CD4-positive, alpha-beta memory T cell (primary cell): ENCODE data around the gene EMILIN3. TPM values are rescaled to one million over a fixed set of nuclear protein-coding genes. Genes with fewer than 3 reads are reported as not detected.

ENCODE experiments used
- CTCF ChIA-PET: fragments of 350-600 bp; sonication (Branson Sonifier 250); formaldehyde crosslinking; loops from one replicate; lab custom pipeline; 2021; ENCODE audit warnings: inconsistent platforms; ENCODE audit not compliant: partially characterized antibody; lab: Charles Lee
- POLR2A ChIA-PET: fragments of 350-600 bp; sonication (Branson Sonifier 250); formaldehyde crosslinking; loops from one replicate; lab custom pipeline; 2021; ENCODE audit not compliant: partially characterized antibody; lab: Charles Lee
- DNase-seq, 5 donors: peaks; one replicate each; pipeline versions ENCODE4 v3.0.0 to v3.0.0-alpha.2; 2020 to 2022; ENCODE audit warnings: mixed read lengths in 1 of 5
- H3K27ac ChIP-seq: one replicate; pipeline ENCODE4 v1.7.0; 2013; ENCODE audit warnings: low read depth, low read length
- H3K27me3 ChIP-seq: 2 replicates; pipeline ENCODE4 v1.7.0; 2013; ENCODE audit warnings: mild to moderate bottlenecking, low read length, moderate library complexity; ENCODE audit not compliant: insufficient read depth
- H3K36me3 ChIP-seq: 2 replicates; pipeline ENCODE4 v1.7.0; 2013; ENCODE audit warnings: mild to moderate bottlenecking, low read length, moderate library complexity; ENCODE audit not compliant: insufficient read depth
- H3K4me1 ChIP-seq: 2 replicates; pipeline ENCODE4 v1.7.0; 2013; ENCODE audit warnings: mild to moderate bottlenecking, low read length, moderate library complexity; ENCODE audit not compliant: insufficient read depth
- H3K4me3 ChIP-seq, 2 donors: one replicate each; pipeline ENCODE4 v1.7.0; 2013; ENCODE audit warnings: low read length in 2 of 2, mild to moderate bottlenecking in 1 of 2
- H3K9me3 ChIP-seq, 2 donors: one replicate each; pipeline ENCODE4 v1.7.0; 2013; ENCODE audit warnings: low read length in 2 of 2, control low read depth in 1 of 2; ENCODE audit not compliant: control insufficient read depth in 1 of 2
- H3K27ac Mint-ChIP-seq, 7 donors: one replicate each; pipeline ENCODE4 v1.8.0; 2020 to 2021; ENCODE audit warnings: mixed read lengths in 7 of 7, mild to moderate bottlenecking in 6 of 7, inconsistent platforms in 3 of 7, moderate library complexity in 3 of 7
- H3K27me3 Mint-ChIP-seq, 2 donors: one replicate each; pipeline ENCODE4 v1.8.0; 2020 to 2021; ENCODE audit warnings: mixed read lengths in 2 of 2
- H3K36me3 Mint-ChIP-seq, 2 donors: one replicate each; pipeline ENCODE4 v1.8.0; 2020 to 2021; ENCODE audit warnings: mixed read lengths in 2 of 2, inconsistent platforms in 1 of 2, mild to moderate bottlenecking in 1 of 2
- H3K4me1 Mint-ChIP-seq, 4 donors: one replicate each; pipeline ENCODE4 v1.8.0; 2020 to 2021; ENCODE audit warnings: mixed read lengths in 4 of 4, mild to moderate bottlenecking in 1 of 4
- H3K4me3 Mint-ChIP-seq, 8 donors: one replicate each; pipeline ENCODE4 v1.8.0; 2020 to 2021; ENCODE audit warnings: mixed read lengths in 8 of 8, mild to moderate bottlenecking in 7 of 8, moderate library complexity in 6 of 8, inconsistent platforms in 3 of 8
- H3K9me3 Mint-ChIP-seq, 8 donors: one replicate each; pipeline ENCODE4 v1.8.0; 2020 to 2021; ENCODE audit warnings: mixed read lengths in 8 of 8, mild to moderate bottlenecking in 5 of 8, inconsistent platforms in 3 of 8, moderate library complexity in 1 of 8
- intact Hi-C: fragments of 100-400 bp; cut with micrococcal nuclease; formaldehyde crosslinking; loops from one replicate; pipeline ENCODE4 v1.15.1; 2023
- polyA plus RNA-seq, 2 donors: library from polyadenylated mRNA; unstranded; fragments of 300-500 nt; fragmentation: Illumina TruSeq; gene quantifications; one replicate each; pipeline ENCODE4 v1.2.3, GENCODE V29; 2021
- total RNA-seq, 2 experiments: library from RNA; stranded (reverse); gene quantifications; one replicate each; pipeline ENCODE4 v1.2.3, GENCODE V29; 2021

The EMILIN3 gene
- total and polyA plus RNA-seq, 4 experiments from 2014 or later, result not detected

DNA sequence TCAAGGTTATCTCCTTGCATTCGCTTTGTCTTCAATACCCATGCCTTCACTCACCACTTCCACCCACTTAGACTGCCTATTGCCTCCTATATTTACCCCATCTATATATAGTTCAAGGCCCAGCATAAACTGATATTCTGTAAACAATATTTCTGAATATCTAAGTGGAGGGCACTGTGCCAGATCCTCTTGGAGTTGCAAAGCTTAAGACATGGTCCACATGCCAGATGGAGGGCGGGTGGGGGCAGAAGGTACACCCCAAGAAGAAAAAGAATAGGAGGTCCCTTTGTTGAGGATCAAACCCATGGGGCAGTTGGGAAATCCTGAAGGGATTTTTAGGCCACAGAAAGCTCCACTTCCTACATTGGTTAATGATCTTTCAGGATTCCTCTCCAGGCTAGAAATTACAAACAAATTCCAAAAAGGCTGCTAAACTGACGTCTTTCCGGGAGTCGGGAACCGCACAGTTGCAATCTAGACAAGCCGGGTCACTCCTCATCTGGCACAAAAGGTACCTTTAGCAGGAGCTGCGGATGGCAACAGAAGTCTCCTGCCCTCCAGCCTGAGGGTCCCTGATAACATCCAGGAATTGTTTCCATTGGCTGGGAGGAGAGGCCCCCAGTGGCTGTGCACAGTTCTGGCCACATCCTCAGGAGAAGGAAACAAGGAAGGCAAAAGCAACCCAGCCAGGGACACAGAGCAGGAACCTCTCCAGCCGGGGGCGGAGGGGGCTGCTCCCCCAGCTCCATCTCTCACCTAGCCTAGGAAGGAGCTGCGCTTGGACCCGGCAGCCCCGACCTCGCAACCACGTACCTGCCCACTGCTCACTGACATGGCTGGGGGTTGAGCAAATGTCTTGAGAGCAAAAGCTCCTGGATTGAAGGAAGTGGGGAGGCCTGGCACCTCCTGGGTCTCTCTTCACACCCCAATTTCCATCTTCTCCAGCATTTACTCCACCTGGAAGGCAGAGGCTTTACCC is 31.9 kb downstream of the EMILIN3 start:
- POLR2A ChIA-PET, result interaction anchor here (1.2 kb wide), 1 partner anchor 178 kb away, joined by 5 read pairs; no protein-coding TSS in a partner anchor
- no peak overlapping the region for H3K27ac Mint-ChIP-seq
- no peaks in the 10 kb centered on the region for H3K36me3 Mint-ChIP-seq
- peaks cover 3 to 4% of the 10 kb centered on the region in 2 donors for H3K27me3 Mint-ChIP-seq
- no peak overlapping the region for H3K4me3 Mint-ChIP-seq
- Histone ChIP-seq H3K36me3 (no peaks in the 10 kb centered on the region), H3K4me1 (peaks cover 4% of the 10 kb centered on the region), H3K27me3 (no peaks in the 10 kb centered on the region), H3K4me3 (no peak overlapping the region), H3K27ac (no peak overlapping the region), H3K9me3 (no peaks in the 10 kb centered on the region)
- CTCF ChIA-PET, result interaction anchor here (0.8 to 1.2 kb wide), 2 partner anchors 22 to 162 kb away, joined by 3 read pairs; no protein-coding TSS in a partner anchor
- no peak for DNase-seq
- peaks cover 2 to 8% (median 5%) of the 10 kb centered on the region in 4 donors for H3K4me1 Mint-ChIP-seq
- H3K9me3 Mint-ChIP-seq, result no peaks in the 10 kb centered on the region
- intact Hi-C loops, result no loop called here

GRCh38 chr20:41334036-41334435 is 32.6 kb downstream of the EMILIN3 start:
- CTCF ChIA-PET, result interaction anchor here (0.8 to 1.2 kb wide), 2 partner anchors 21 to 161 kb away, joined by 3 read pairs; no protein-coding TSS in a partner anchor
- Histone ChIP-seq H3K36me3 (no peaks in the 10 kb centered on the region), H3K27me3 (no peaks in the 10 kb centered on the region), H3K4me3 (no peak overlapping the region), H3K27ac (no peak overlapping the region), H3K9me3 (no peaks in the 10 kb centered on the region), H3K4me1 (peaks cover 10% of the 10 kb centered on the region)
- Mint-ChIP-seq H3K27ac (no peak overlapping the region), H3K36me3 (no peaks in the 10 kb centered on the region), H3K9me3 (no peaks in the 10 kb centered on the region), H3K4me3 (no peak overlapping the region), H3K27me3 (peaks cover 0 to 3% of the 10 kb centered on the region in 2 donors), H3K4me1 (peaks cover 5 to 14% (median 9%) of the 10 kb centered on the region in 4 donors)
- intact Hi-C loops, result no loop called here
- POLR2A ChIA-PET, result no interaction called here
- no peak for DNase-seq

GRCh38 chr20:41331731-41332130 is 34.9 kb downstream of the EMILIN3 start:
- ChIA-PET POLR2A (no interaction called here), CTCF (no interaction called here)
- no peak overlapping the region for H3K4me3 Mint-ChIP-seq
- Histone ChIP-seq H3K4me1 (peaks cover 10% of the 10 kb centered on the region), H3K4me3 (no peak overlapping the region), H3K36me3 (no peaks in the 10 kb centered on the region), H3K27ac (no peak overlapping the region), H3K27me3 (no peaks in the 10 kb centered on the region), H3K9me3 (no peaks in the 10 kb centered on the region)
- H3K27ac Mint-ChIP-seq, result no peak overlapping the region
- no peaks in the 10 kb centered on the region for H3K9me3 Mint-ChIP-seq
- H3K36me3 Mint-ChIP-seq, result no peaks in the 10 kb centered on the region
- peaks cover 0 to 3% of the 10 kb centered on the region in 2 donors for H3K27me3 Mint-ChIP-seq
- intact Hi-C loops, result no loop called here
- no peak for DNase-seq
- peaks cover 7 to 16% (median 9%) of the 10 kb centered on the region in 4 donors for H3K4me1 Mint-ChIP-seq

GRCh38 chr20:41330941-41331340 is 35.7 kb downstream of the EMILIN3 start:
- CTCF ChIA-PET, result interaction anchor here (0.6 kb wide), 1 partner anchor 21 kb away, joined by 3 read pairs; no protein-coding TSS in a partner anchor
- Histone ChIP-seq H3K27ac (no peak overlapping the region), H3K9me3 (no peaks in the 10 kb centered on the region), H3K27me3 (no peaks in the 10 kb centered on the region), H3K4me3 (no peak overlapping the region), H3K36me3 (no peaks in the 10 kb centered on the region), H3K4me1 (peaks cover 10% of the 10 kb centered on the region)
- POLR2A ChIA-PET, result no interaction called here
- Mint-ChIP-seq H3K4me1 (peaks cover 7 to 16% (median 9%) of the 10 kb centered on the region in 4 donors), H3K27me3 (peaks cover 0 to 3% of the 10 kb centered on the region in 2 donors), H3K4me3 (peak overlapping the region in 1 of 8 donors; percentile 39), H3K36me3 (no peaks in the 10 kb centered on the region), H3K27ac (no peak overlapping the region), H3K9me3 (no peaks in the 10 kb centered on the region)
- intact Hi-C loops, result no loop called here
- no peak for DNase-seq

GRCh38 chr20:41330343-41330720 is 36.3 kb downstream of the EMILIN3 start:
- Histone ChIP-seq H3K27me3 (no peaks in the 10 kb centered on the region), H3K27ac (no peak overlapping the region), H3K4me1 (peaks cover 10% of the 10 kb centered on the region), H3K4me3 (no peak overlapping the region), H3K9me3 (no peaks in the 10 kb centered on the region), H3K36me3 (no peaks in the 10 kb centered on the region)
- H3K36me3 Mint-ChIP-seq, result no peaks in the 10 kb centered on the region
- H3K4me1 Mint-ChIP-seq, result peaks cover 7 to 16% (median 9%) of the 10 kb centered on the region in 4 donors
- H3K27ac Mint-ChIP-seq, result no peak overlapping the region
- no peak overlapping the region for H3K4me3 Mint-ChIP-seq
- CTCF ChIA-PET, result interaction anchor here (0.7 to 1.4 kb wide), 4 partner anchors 9 to 195 kb away, joined by 3 to 12 read pairs (median 5); no protein-coding TSS in a partner anchor
- H3K27me3 Mint-ChIP-seq, result peaks cover 0 to 3% of the 10 kb centered on the region in 2 donors
- POLR2A ChIA-PET, result interaction anchor here (0.8 kb wide), 1 partner anchor 14 kb away, joined by 3 read pairs; no protein-coding TSS in a partner anchor
- intact Hi-C loops, result no loop called here
- no peaks in the 10 kb centered on the region for H3K9me3 Mint-ChIP-seq
- DNase-seq, result no peak

- Histone ChIP-seq H3K4me1 (peaks cover 10% of the 10 kb centered on the region), H3K27ac (no peak overlapping the region), H3K27me3 (no peaks in the 10 kb centered on the region), H3K36me3 (no peaks in the 10 kb centered on the region), H3K4me3 (no peak overlapping the region), H3K9me3 (no peaks in the 10 kb centered on the region)
- Mint-ChIP-seq H3K4me1 (peaks cover 7 to 16% (median 9%) of the 10 kb centered on the region in 4 donors), H3K4me3 (peak overlapping the region in 4 of 8 donors; percentile 4 to 55 (median 18)), H3K9me3 (no peaks in the 10 kb centered on the region), H3K27me3 (peaks cover 0 to 3% of the 10 kb centered on the region in 2 donors), H3K27ac (peak overlapping the region in 6 of 7 donors; percentile 1 to 67 (median 32)), H3K36me3 (no peaks in the 10 kb centered on the region)
- CTCF ChIA-PET, result interaction anchor here (0.7 to 1.4 kb wide), 7 partner anchors 9 to 196 kb away, joined by 3 to 12 read pairs (median 3); partner anchors contain the start of gene LPIN3
- intact Hi-C loops, result no loop called here
- peak; percentile 30 to 64 (median 39) for DNase-seq
- POLR2A ChIA-PET, result interaction anchor here (0.7 to 0.8 kb wide), 2 partner anchors 13 to 173 kb away, joined by 3 to 4 read pairs; no protein-coding TSS in a partner anchor
Observed at GRCh38 chr20:41329435-41330342, 36.9 kb downstream of the EMILIN3 start.
